Bronchial epithelial cell (primary cell): ENCODE results near the gene SLC24A2. TPM values are rescaled to one million over a fixed set of nuclear protein-coding genes. Genes with fewer than 3 reads are reported as not detected.

ENCODE experiments used
- DNase-seq: peaks from one replicate; pipeline ENCODE4 v3.0.0-alpha.2; 2010; ENCODE audit warnings: low read depth
- FAIRE-seq: peaks from 2 replicates; lab custom pipeline; 2011; peaks lifted over from hg19 to GRCh38; lab: Jason Lieb, UNC
- H3K27me3 ChIP-seq: 2 replicates; pipeline ENCODE4 v1.5.1; 2011; ENCODE audit warnings: low read length; ENCODE audit not compliant: control insufficient read depth, insufficient read depth
- H3K36me3 ChIP-seq: 2 replicates; pipeline ENCODE4 v1.5.1; 2011; ENCODE audit warnings: low read length; ENCODE audit not compliant: control insufficient read depth, insufficient read depth
- H3K4me3 ChIP-seq: 2 replicates; pipeline ENCODE4 v1.5.1; 2011; ENCODE audit warnings: mild to moderate bottlenecking, low read depth, low read length, control low read depth
- total RNA-seq: library from RNA; depleted of rRNA; stranded (reverse); fragments of >200 nt; gene quantifications from 2 replicates; pipeline ENCODE4 v1.2.1, GENCODE V29; 2014
- TF ChIP-seq, protein P1 (sequence below): IDR thresholded peaks from 2 replicates; pipeline ENCODE4 v1.5.1; 2011; ENCODE audit warnings: mild to moderate bottlenecking, moderate library complexity, low read length, control low read depth, inconsistent platforms; ENCODE audit not compliant: insufficient read depth, severe bottlenecking

Gene SLC24A2
- total RNA-seq, 1 donor from 2014 or later: not detected

DNA sequence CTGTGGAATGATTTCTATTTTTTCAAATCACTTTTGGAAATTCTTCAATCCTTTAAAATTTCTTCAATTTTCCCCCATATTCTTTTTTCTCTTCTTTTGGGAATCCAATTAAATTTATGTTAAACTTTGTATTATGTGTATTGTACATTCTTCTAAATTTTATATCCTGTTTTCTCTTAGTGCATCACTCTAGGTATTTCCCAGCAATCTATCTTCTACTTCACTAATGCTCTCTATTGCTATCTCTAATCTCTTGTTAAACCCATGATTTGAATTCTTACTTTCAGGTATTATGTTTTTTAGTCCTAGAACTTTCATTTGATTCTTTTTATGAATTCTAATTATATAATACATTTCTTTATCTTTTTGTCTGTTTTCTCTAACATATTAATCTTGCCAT is 23.4 kb upstream of the SLC24A2 start:
- TF ChIP-seq, protein P1, sequence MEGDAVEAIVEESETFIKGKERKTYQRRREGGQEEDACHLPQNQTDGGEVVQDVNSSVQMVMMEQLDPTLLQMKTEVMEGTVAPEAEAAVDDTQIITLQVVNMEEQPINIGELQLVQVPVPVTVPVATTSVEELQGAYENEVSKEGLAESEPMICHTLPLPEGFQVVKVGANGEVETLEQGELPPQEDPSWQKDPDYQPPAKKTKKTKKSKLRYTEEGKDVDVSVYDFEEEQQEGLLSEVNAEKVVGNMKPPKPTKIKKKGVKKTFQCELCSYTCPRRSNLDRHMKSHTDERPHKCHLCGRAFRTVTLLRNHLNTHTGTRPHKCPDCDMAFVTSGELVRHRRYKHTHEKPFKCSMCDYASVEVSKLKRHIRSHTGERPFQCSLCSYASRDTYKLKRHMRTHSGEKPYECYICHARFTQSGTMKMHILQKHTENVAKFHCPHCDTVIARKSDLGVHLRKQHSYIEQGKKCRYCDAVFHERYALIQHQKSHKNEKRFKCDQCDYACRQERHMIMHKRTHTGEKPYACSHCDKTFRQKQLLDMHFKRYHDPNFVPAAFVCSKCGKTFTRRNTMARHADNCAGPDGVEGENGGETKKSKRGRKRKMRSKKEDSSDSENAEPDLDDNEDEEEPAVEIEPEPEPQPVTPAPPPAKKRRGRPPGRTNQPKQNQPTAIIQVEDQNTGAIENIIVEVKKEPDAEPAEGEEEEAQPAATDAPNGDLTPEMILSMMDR: no peak
- Histone ChIP-seq H3K4me3 (no peak overlapping the region), H3K36me3 (no peaks in the 10 kb centered on the region), H3K27me3 (peaks cover 2% of the 10 kb centered on the region)
- no peak for DNase-seq
- FAIRE-seq: no peak

DNA sequence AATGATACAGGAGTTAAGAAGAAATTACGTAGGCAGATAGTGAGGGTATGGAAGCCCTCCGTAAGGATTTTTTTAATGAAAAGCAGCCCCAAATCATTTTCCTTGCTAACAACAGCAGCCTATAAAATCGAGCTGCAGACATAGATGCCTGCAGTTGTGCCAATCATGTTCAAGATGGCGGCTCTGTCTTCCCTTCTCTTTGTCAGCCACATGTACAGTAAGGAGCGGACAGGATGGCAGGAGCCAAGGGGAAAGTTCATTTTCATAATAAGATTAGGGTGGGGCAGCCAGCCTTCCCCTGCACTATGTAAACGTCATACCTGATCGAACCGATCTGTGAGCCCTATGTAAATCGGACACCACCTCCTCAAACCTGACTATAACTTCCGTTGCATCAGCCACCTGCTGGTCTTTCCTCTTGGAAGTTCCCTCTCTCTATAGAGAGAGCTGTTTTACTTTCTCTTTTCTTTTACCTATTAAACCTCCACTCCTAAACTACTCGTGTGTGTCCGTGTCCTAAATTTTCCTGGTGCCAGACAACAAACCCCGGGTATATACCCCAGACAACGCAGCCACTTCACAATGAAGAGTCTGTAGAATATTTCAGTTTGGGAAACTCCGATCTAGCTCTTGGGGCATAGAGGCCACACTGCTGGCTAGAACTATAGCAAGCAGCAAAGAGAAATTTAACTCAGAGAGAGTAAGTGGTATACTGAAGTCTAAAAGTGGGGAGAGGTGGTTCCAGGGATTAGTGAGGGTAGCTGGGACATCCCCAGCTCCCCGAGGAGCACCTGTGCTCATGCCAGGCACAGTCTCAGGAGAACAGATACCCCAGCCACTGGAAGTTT is 20.8 kb upstream of the SLC24A2 start:
- Histone ChIP-seq H3K27me3 (peaks cover 2% of the 10 kb centered on the region), H3K4me3 (no peak overlapping the region), H3K36me3 (no peaks in the 10 kb centered on the region)
- TF ChIP-seq, protein P1: no peak
- FAIRE-seq: no peak
- no peak for DNase-seq

DNA sequence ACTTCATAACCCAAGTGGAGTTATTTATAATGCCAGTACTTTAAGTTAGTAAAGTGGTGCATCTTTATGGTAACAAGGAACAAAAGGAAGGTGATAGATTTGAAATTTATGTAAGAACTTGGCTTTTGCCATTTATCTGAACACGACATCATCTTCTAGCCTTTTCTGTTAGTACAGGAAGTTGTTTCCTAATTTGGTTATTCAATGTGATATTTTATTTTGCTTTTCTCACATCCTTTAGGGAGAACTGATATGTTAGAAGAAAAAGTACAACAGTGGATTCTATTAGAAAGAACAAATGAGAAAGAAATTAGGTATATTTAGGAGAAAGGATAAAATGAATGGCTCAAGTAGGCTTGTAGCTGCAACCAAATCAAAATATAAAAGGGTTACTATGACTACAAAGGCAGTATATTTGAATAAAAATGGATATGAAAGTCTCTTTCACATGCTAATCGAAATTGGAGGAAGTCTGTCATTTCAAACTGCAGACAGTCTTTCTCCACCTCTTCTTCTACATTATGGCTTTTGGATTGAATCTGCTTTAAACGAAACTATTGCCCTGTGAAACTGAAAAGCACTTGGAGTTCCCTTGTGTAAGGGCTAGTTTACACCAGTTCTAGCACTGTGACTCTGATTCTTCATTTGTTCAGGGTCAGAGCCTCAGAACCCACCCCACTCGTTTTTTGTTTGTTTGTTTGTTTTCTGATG is 18.5 kb upstream of the SLC24A2 start:
- TF ChIP-seq, protein P1: no peak
- no peak for FAIRE-seq
- Histone ChIP-seq H3K27me3 (peaks cover 2% of the 10 kb centered on the region), H3K36me3 (no peaks in the 10 kb centered on the region), H3K4me3 (no peak overlapping the region)
- DNase-seq: no peak

DNA sequence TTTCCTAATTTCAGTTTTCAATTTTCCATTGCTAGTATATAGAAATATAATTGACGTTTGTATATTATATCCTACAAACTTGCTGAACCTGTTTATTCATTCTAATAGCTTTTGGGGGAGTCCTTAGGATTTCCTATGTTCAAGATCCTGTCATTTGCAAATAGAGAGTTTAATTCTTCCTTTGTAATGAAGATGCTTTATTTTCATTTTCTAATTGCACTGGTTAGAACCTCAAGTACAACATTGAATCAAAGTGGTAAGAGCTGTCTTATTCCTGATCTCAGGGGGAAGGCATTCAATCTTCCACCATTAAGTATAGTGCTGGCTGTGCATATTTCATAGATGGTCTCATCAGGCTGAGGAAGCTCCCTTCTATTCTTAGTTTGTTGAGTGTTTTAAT is 15.6 kb upstream of the SLC24A2 start:
- DNase-seq: no peak
- Histone ChIP-seq H3K27me3 (peaks cover 2% of the 10 kb centered on the region), H3K36me3 (no peaks in the 10 kb centered on the region), H3K4me3 (no peak overlapping the region)
- TF ChIP-seq, protein P1: no peak
- FAIRE-seq: no peak

DNA sequence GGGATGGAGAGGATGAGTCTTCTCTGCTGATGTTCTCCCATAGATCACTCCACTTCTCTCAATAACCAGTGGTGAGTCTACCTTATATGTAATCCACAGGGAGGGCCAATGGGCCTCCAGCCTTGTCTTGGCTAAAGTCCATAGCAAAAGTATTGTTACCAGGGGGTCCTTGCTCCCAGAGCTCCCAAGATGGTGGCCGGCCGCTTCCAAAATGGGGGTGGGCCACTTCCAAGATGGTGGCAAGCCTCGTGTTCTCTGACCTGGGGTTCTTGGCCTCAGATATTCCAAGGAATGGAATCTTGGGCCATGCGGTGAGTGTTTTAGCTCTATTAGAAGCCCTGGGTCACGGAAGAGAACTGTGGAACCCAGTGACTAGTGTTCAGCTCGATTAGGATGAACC is 12.0 kb upstream of the SLC24A2 start:
- Histone ChIP-seq H3K27me3 (no peaks in the 10 kb centered on the region), H3K4me3 (no peak overlapping the region), H3K36me3 (no peaks in the 10 kb centered on the region)
- no peak for DNase-seq
- FAIRE-seq: no peak
- TF ChIP-seq, protein P1: no peak
